Left lung (tissue), 10 donors: ENCODE measurements around the gene ACTN4. TPM values are rescaled to one million over a fixed set of nuclear protein-coding genes. Genes with fewer than 3 reads are reported as not detected.

Source experiments
- ATAC-seq: fragments of 200-7000 bp; cut with Tn5 transposase; one replicate; pipeline ENCODE4 v1.9.1; 2020; ENCODE audit warnings: moderate library complexity
- DNase-seq, 4 donors: peaks; one replicate each; pipeline ENCODE4 v3.0.0-alpha.2; 2013 to 2020
- H3K27ac ChIP-seq, 2 donors: fragments of 200-600 bp; sonication (generic) in 1 of 2; one replicate each; pipeline versions ENCODE4 v1.5.0 to v1.8.0; 2020 to 2021
- H3K27me3 ChIP-seq, 2 donors: fragments of 200-600 bp; sonication (generic) in 1 of 2; one replicate each; pipeline versions ENCODE4 v1.5.0 to v1.8.0; 2020 to 2021
- H3K36me3 ChIP-seq, 2 donors: fragments of 200-600 bp; sonication (generic) in 1 of 2; one replicate each; pipeline versions ENCODE4 v1.5.0 to v1.8.0; 2020 to 2021
- H3K4me1 ChIP-seq, 2 donors: fragments of 200-600 bp; one replicate each; pipeline ENCODE4 v1.8.0; 2021
- H3K4me3 ChIP-seq, 2 donors: fragments of 200-600 bp; sonication (generic) in 1 of 2; one replicate each; pipeline versions ENCODE4 v1.5.0 to v1.8.0; 2020 to 2021; ENCODE audit warnings: mild to moderate bottlenecking in 1 of 2
- H3K9me3 ChIP-seq, 2 donors: fragments of 200-600 bp; sonication (generic) in 1 of 2; one replicate each; pipeline versions ENCODE4 v1.5.0 to v1.8.0; 2020 to 2021
- CTCF ChIP-seq, 2 donors: fragments of 200-600 bp; sonication (generic) in 1 of 2; IDR thresholded peaks; one replicate each; pipeline versions ENCODE4 v1.5.0 to v1.8.0; 2021; ENCODE audit warnings: antibody characterized with exemption in 2 of 2
- intact Hi-C, 2 donors: fragments of 100-400 bp; cut with DNase I; formaldehyde crosslinking; loops; one replicate each; pipeline versions ENCODE4 v1.11.2 to v1.14.2; 2022
- polyA plus RNA-seq, 6 donors: library from polyadenylated mRNA; unstranded; fragments of 120-200 nt; gene quantifications; one replicate each; pipeline ENCODE4 v1.2.1, GENCODE V29; 2013; ENCODE audit not compliant: insufficient read length in 6 of 6
- total RNA-seq, 2 donors: library from RNA; stranded (reverse); fragmentation: NEBNext Ultra II Directional; extraction: Animal tissue kit (Norgen Biotek cat#: 25700); gene quantifications; one replicate each; pipeline ENCODE4 v1.2.1, GENCODE V29; 2021
- donor health status: DM: no; HTN: yes; CAD: no.
- donor health status: DM: no; HTN: no; CAD: no.

The ACTN4 gene
- total and polyA plus RNA-seq, 8 donors: 373 to 647 (median 402) TPM

DNA sequence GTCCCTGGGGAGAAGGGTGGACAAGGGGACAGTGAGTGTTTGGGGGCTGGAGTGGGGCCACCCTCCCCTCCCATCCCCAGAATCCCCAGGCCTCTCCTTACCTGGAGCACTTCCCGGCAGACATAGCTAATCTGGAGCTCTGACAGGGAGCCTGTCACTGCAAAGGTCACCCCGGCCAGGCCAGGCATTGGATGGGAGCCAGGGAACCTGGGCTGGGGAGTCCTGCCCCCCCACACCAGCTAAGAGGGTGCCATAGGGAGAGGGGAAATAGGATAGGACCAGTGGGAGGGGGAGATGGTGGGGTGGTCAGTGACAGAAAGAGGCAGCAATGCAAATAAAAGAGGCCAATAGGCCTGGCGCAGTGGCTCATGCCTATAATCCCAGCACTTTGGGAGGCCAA lies 33.2 kb upstream of the ACTN4 start:
- Histone ChIP-seq H3K27ac (no peak overlapping the region), H3K9me3 (no peaks in the 10 kb centered on the region), H3K36me3 (no peaks in the 10 kb centered on the region), H3K27me3 (no peaks in the 10 kb centered on the region), H3K4me3 (no peak overlapping the region), H3K4me1 (peaks cover 0 to 14% of the 10 kb centered on the region in 2 donors)
- ATAC-seq (no peak), DNase-seq (no peak)
- intact Hi-C loops: loop anchor here in 1 of 2 donors (10.0 kb wide), 1 partner anchor 209 kb away; the partner anchor contains the start of gene FAM98C
- no peak for TF ChIP-seq CTCF (IDR thresholded peaks at IDR 0.05)

GRCh38 chr19:38615007-38615581 lies 32.4 kb upstream of the ACTN4 start:
- intact Hi-C loops: loop anchor here in 1 of 2 donors (10.0 kb wide), 1 partner anchor 210 kb away; the partner anchor contains the start of gene FAM98C
- no peak overlapping the region for H3K27ac ChIP-seq
- ATAC-seq (no peak), DNase-seq (no peak)
- H3K4me1 ChIP-seq: peaks cover 7 to 20% of the 10 kb centered on the region in 2 donors
- TF ChIP-seq CTCF (IDR thresholded peaks at IDR 0.05): no peak
- no peaks in the 10 kb centered on the region for H3K9me3 ChIP-seq
- no peaks in the 10 kb centered on the region for H3K27me3 ChIP-seq
- no peaks in the 10 kb centered on the region for H3K36me3 ChIP-seq
- no peak overlapping the region for H3K4me3 ChIP-seq

- Histone ChIP-seq H3K27ac (no peak overlapping the region), H3K4me1 (peaks cover 9 to 28% of the 10 kb centered on the region in 2 donors), H3K4me3 (peak overlapping the region in 1 of 2 donors; percentile 75), H3K27me3 (no peaks in the 10 kb centered on the region), H3K36me3 (peaks cover 0 to 11% of the 10 kb centered on the region in 2 donors), H3K9me3 (no peaks in the 10 kb centered on the region)
- ATAC-seq (no peak), DNase-seq (no peak)
- no peak for TF ChIP-seq CTCF (IDR thresholded peaks at IDR 0.05)
- intact Hi-C loops: loop anchor here in 1 of 2 donors (10.0 kb wide), 1 partner anchor 211 kb away; the partner anchor contains the start of gene FAM98C
Observed at GRCh38 chr19:38616265-38616664, 31.2 kb upstream of the ACTN4 start.

- H3K4me3 ChIP-seq: peak overlapping the region in 1 of 2 donors; percentile 75
- ATAC-seq (no peak), DNase-seq (no peak)
- peak overlapping the region in 1 of 2 donors; percentile 84 for H3K27ac ChIP-seq
- H3K9me3 ChIP-seq: no peaks in the 10 kb centered on the region
- intact Hi-C loops: loop anchor here in 1 of 2 donors (10.0 kb wide), 1 partner anchor 213 kb away; the partner anchor contains the start of gene FAM98C
- no peak for TF ChIP-seq CTCF (IDR thresholded peaks at IDR 0.05)
- peaks cover 9 to 28% of the 10 kb centered on the region in 2 donors for H3K4me1 ChIP-seq
- peaks cover 0 to 22% of the 10 kb centered on the region in 2 donors for H3K36me3 ChIP-seq
- no peaks in the 10 kb centered on the region for H3K27me3 ChIP-seq
Observed at GRCh38 chr19:38617283-38617763, 30.1 kb upstream of the ACTN4 start.
